ENCODE results near the gene PCDHGC3.
A peak's percentile ranks its signal among the peaks of the same experiment; 100 is the strongest.

The PCDHGC3 gene

DNA sequence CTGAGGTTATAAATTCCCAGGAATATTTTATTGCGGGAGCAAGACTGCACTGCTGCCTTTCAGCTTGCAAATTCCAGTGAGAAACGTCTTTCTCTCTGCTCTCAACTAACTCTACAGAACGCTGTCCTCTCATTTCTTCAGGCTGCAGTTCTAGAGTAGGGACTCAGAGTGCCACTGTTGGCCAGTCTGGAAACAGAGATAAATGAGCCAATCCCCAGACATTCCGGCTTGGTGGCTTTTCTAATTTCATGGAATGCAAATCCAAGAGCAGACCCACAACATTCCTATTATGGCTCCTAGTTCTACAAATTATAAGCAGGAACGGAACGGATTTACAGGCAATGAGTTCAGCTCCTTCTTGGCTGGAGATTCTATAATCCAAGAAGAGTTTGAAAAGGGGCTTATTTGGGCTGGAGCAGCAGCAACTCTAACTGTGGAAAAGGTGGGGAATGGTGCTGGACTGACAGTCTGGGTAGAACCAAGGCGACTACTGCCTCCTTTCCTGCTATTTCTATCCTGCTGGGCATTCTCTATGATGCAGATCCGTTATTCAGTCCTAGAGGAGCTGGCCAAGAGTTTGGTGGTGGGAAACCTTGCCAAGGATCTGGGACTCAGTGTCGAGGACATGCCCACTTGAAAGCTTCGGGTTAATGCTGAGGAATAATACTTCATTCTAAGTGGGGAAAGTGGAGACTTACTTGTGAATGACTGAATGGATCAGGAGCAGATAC is 36.2 kb upstream of the PCDHGC3 start:
- H3K14ac ChIP-seq (ENCODE audit: low read length), result no peak overlapping the region
- no peak overlapping the region for H3K4ac ChIP-seq (ENCODE audit: low read length)
- no peak overlapping the region for H3K27ac ChIP-seq (replicated peaks; ENCODE audit: low read length)
- H3K4me3 ChIP-seq (ENCODE audit: low read length in 2 of 2), result no peak overlapping the region
- no peak overlapping the region for H3K9ac ChIP-seq (ENCODE audit: low read depth, low read length, poor library complexity)
- H3K79me1 ChIP-seq (ENCODE audit: low read depth, low read length), result peaks cover 5% of the 10 kb centered on the region
- H2BK120ac ChIP-seq (ENCODE audit: low read depth, low read length), result no peak overlapping the region
- peaks cover 18 to 37% of the 10 kb centered on the region in 2 donors for H3K9me3 ChIP-seq (replicated peaks in 1 of 2; ENCODE audit: control insufficient read depth in 2 of 2, insufficient read depth in 1 of 2, low read depth in 1 of 2, low read length in 2 of 2)
- H2BK15ac ChIP-seq (ENCODE audit: low read length), result no peak overlapping the region
- no peak overlapping the region for H3K23ac ChIP-seq (ENCODE audit: low read depth, low read length, poor library complexity)
- H2AK5ac ChIP-seq (ENCODE audit: low read depth, low read length), result no peak overlapping the region
- no peak for DNase-seq (ENCODE audit: low spot score)
- H3K27me3 ChIP-seq (ENCODE audit: control insufficient read depth in 3 of 3, insufficient read depth in 3 of 3, low read depth in 1 of 3, low read length in 3 of 3), result no peaks in the 10 kb centered on the region
- H2BK5ac ChIP-seq (ENCODE audit: low read length), result no peak overlapping the region
- H2BK12ac ChIP-seq (ENCODE audit: low read length), result no peak overlapping the region
- WGBS, 2 donors (ENCODE audit: extremely low coverage in 2 of 2, insufficient read length in 2 of 2, insufficient replicate concordance in 1 of 2), result no CpG with 5 or more reads among the region's 10 CpGs
- no peak overlapping the region for H4K91ac ChIP-seq (ENCODE audit: low read depth, low read length, poor library complexity)
- H3K36me3 ChIP-seq (replicated peaks in 1 of 2; ENCODE audit: control insufficient read depth in 2 of 2, insufficient read depth in 2 of 2, low read length in 2 of 2), result peaks cover 10 to 17% of the 10 kb centered on the region in 2 donors
- no peak overlapping the region for H3K18ac ChIP-seq (ENCODE audit: low read length)
- H3K4me2 ChIP-seq (ENCODE audit: insufficient read depth, low read length, poor library complexity, severe bottlenecking), result no peak overlapping the region
- H2AFZ ChIP-seq (ENCODE audit: low read length), result no peak overlapping the region
- no peak overlapping the region for H4K8ac ChIP-seq (ENCODE audit: low read depth, low read length)
- no peaks in the 10 kb centered on the region for H3K4me1 ChIP-seq (ENCODE audit: control insufficient read depth in 2 of 2, insufficient read depth in 1 of 2, low read depth in 1 of 2, low read length in 2 of 2)

DNA sequence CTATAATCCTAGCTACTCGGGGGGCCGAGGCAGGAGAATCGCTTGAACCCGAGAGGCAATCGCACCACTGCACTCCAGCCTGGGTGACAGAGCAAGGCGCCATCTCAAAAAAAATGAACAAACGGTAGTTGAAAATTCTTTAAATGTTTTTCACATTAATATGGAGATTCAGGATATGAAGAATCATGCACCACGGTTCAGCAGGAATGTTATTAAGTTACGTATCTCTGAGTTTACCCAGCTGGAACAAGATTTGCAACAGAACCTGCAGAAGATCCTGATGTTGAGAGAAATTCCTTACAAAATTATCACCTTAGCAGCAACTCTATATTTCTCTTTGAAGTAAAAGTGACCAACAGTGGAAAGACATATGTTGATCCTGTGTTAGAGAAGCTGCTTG is 35.4 kb upstream of the PCDHGC3 start:
- Histone ChIP-seq H2BK5ac (ENCODE audit: low read length) (no peak overlapping the region), H2AK5ac (ENCODE audit: low read depth, low read length) (no peak overlapping the region), H2BK120ac (ENCODE audit: low read depth, low read length) (no peak overlapping the region), H3K4me2 (ENCODE audit: insufficient read depth, low read length, poor library complexity, severe bottlenecking) (no peak overlapping the region), H2BK15ac (ENCODE audit: low read length) (no peak overlapping the region), H3K36me3 (replicated peaks in 1 of 2; ENCODE audit: control insufficient read depth in 2 of 2, insufficient read depth in 2 of 2, low read length in 2 of 2) (peaks cover 10 to 17% of the 10 kb centered on the region in 2 donors), H3K9ac (ENCODE audit: low read depth, low read length, poor library complexity) (no peak overlapping the region), H3K4me3 (ENCODE audit: low read length in 2 of 2) (no peak overlapping the region), H3K27ac (replicated peaks; ENCODE audit: low read length) (no peak overlapping the region), H4K91ac (ENCODE audit: low read depth, low read length, poor library complexity) (no peak overlapping the region), H2AFZ (ENCODE audit: low read length) (no peak overlapping the region), H3K4ac (ENCODE audit: low read length) (no peak overlapping the region), H3K27me3 (ENCODE audit: control insufficient read depth in 3 of 3, insufficient read depth in 3 of 3, low read depth in 1 of 3, low read length in 3 of 3) (no peaks in the 10 kb centered on the region), H3K23ac (ENCODE audit: low read depth, low read length, poor library complexity) (no peak overlapping the region), H3K18ac (ENCODE audit: low read length) (no peak overlapping the region), H3K9me3 (replicated peaks in 1 of 2; ENCODE audit: control insufficient read depth in 2 of 2, insufficient read depth in 1 of 2, low read depth in 1 of 2, low read length in 2 of 2) (peaks cover 18 to 37% of the 10 kb centered on the region in 2 donors), H3K14ac (ENCODE audit: low read length) (no peak overlapping the region), H3K4me1 (ENCODE audit: control insufficient read depth in 2 of 2, insufficient read depth in 1 of 2, low read depth in 1 of 2, low read length in 2 of 2) (no peaks in the 10 kb centered on the region), H4K8ac (ENCODE audit: low read depth, low read length) (no peak overlapping the region), H2BK12ac (ENCODE audit: low read length) (no peak overlapping the region), H3K79me1 (ENCODE audit: low read depth, low read length) (peaks cover 5% of the 10 kb centered on the region)
- WGBS, 2 donors (ENCODE audit: extremely low coverage in 2 of 2, insufficient read length in 2 of 2, insufficient replicate concordance in 1 of 2), result no CpG with 5 or more reads among the region's 9 CpGs
- no peak for DNase-seq (ENCODE audit: low spot score)

DNA sequence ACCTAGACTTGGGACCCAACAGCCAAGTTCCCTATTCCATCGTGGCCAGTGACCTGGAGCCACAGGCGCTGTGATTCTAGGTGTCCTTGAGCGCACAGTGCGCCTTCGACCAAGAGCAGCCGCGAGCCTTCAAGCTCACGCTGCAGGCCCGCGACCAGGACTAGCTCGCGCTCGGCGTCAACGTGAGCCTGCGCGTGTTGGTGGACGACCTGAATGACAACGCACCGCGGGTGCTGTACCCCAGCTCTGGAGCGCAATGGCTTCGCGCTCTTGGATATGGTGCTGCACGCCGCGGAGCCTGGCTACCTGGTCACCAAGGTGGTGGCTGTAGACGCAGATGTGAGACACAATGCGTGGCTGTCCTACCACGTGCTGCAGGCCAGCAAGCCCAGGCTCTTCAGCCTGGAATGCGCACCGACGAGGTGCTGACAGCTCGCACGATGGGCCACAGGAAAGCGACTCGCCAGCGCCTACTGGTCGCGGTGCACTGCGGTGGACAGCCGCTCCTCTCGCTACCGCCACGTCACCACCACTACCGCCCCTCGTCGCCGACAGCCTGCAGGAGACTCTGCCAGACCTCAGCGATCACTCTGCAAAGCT is 34.1 kb upstream of the PCDHGC3 start:
- H3K36me3 ChIP-seq (replicated peaks in 1 of 2; ENCODE audit: control insufficient read depth in 2 of 2, insufficient read depth in 2 of 2, low read length in 2 of 2), result peaks cover 10 to 17% of the 10 kb centered on the region in 2 donors
- no peak overlapping the region for H3K4me2 ChIP-seq (ENCODE audit: insufficient read depth, low read length, poor library complexity, severe bottlenecking)
- no peak overlapping the region for H2BK5ac ChIP-seq (ENCODE audit: low read length)
- no peak overlapping the region for H3K9ac ChIP-seq (ENCODE audit: low read depth, low read length, poor library complexity)
- H3K27me3 ChIP-seq (ENCODE audit: control insufficient read depth in 3 of 3, insufficient read depth in 3 of 3, low read depth in 1 of 3, low read length in 3 of 3), result no peaks in the 10 kb centered on the region
- H2AK5ac ChIP-seq (ENCODE audit: low read depth, low read length), result no peak overlapping the region
- H2BK120ac ChIP-seq (ENCODE audit: low read depth, low read length), result no peak overlapping the region
- no peak overlapping the region for H2BK12ac ChIP-seq (ENCODE audit: low read length)
- no peak overlapping the region for H4K8ac ChIP-seq (ENCODE audit: low read depth, low read length)
- WGBS, 2 donors (ENCODE audit: extremely low coverage in 2 of 2, insufficient read length in 2 of 2, insufficient replicate concordance in 1 of 2), result no CpG with 5 or more reads among the region's 50 CpGs
- no peak overlapping the region for H3K18ac ChIP-seq (ENCODE audit: low read length)
- H3K79me1 ChIP-seq (ENCODE audit: low read depth, low read length), result peaks cover 5% of the 10 kb centered on the region
- H3K4me3 ChIP-seq (ENCODE audit: low read length in 2 of 2), result peak overlapping the region in 1 of 2 donors; percentile 56
- no peak overlapping the region for H4K91ac ChIP-seq (ENCODE audit: low read depth, low read length, poor library complexity)
- no peak overlapping the region for H2AFZ ChIP-seq (ENCODE audit: low read length)
- H3K4me1 ChIP-seq (ENCODE audit: control insufficient read depth in 2 of 2, insufficient read depth in 1 of 2, low read depth in 1 of 2, low read length in 2 of 2), result no peaks in the 10 kb centered on the region
- no peak for DNase-seq (ENCODE audit: low spot score)
- no peak overlapping the region for H2BK15ac ChIP-seq (ENCODE audit: low read length)
- peak overlapping the region; percentile 44 for H3K23ac ChIP-seq (ENCODE audit: low read depth, low read length, poor library complexity)
- no peak overlapping the region for H3K4ac ChIP-seq (ENCODE audit: low read length)
- H3K27ac ChIP-seq (replicated peaks; ENCODE audit: low read length), result no peak overlapping the region
- peaks cover 18 to 34% of the 10 kb centered on the region in 2 donors for H3K9me3 ChIP-seq (replicated peaks in 1 of 2; ENCODE audit: control insufficient read depth in 2 of 2, insufficient read depth in 1 of 2, low read depth in 1 of 2, low read length in 2 of 2)
- H3K14ac ChIP-seq (ENCODE audit: low read length), result no peak overlapping the region

DNA sequence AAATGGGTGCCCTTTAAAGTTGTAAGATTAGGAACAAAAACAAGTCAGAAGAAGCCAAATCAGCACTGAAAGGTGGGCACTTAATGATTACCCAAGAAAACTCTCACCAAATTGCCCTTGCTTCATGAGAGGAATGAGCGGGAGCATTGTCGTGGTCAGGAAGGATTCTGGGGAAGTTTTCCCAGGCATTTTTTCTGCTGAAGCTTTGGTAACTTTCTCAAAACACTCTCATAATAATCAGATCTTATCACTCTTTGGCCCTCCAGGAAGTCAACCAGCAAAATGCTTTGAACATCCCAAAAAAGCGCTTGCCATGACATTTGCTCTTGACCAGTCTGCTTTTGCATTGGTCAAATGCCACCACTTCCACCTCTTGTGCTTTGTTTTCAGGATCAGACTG is 10.4 kb upstream of the PCDHGC3 start:
- no CpG with 5 or more reads among the region's 3 CpGs for WGBS, 2 donors (ENCODE audit: extremely low coverage in 2 of 2, insufficient read length in 2 of 2, insufficient replicate concordance in 1 of 2)

More for the DNA sequence above, 10.4 kb upstream of the PCDHGC3 start:
- Histone ChIP-seq H2BK15ac (ENCODE audit: low read length) (no peak overlapping the region), H4K91ac (ENCODE audit: low read depth, low read length, poor library complexity) (no peak overlapping the region), H3K9me3 (replicated peaks in 1 of 2; ENCODE audit: control insufficient read depth in 2 of 2, insufficient read depth in 1 of 2, low read depth in 1 of 2, low read length in 2 of 2) (no peaks in the 10 kb centered on the region), H3K79me1 (ENCODE audit: low read depth, low read length) (no peaks in the 10 kb centered on the region), H3K14ac (ENCODE audit: low read length) (no peak overlapping the region), H2BK12ac (ENCODE audit: low read length) (no peak overlapping the region), H2AFZ (ENCODE audit: low read length) (no peak overlapping the region), H3K4me1 (ENCODE audit: control insufficient read depth in 2 of 2, insufficient read depth in 1 of 2, low read depth in 1 of 2, low read length in 2 of 2) (no peaks in the 10 kb centered on the region), H3K4me3 (ENCODE audit: low read length in 2 of 2) (no peak overlapping the region), H2BK5ac (ENCODE audit: low read length) (no peak overlapping the region), H2AK5ac (ENCODE audit: low read depth, low read length) (no peak overlapping the region), H3K36me3 (replicated peaks in 1 of 2; ENCODE audit: control insufficient read depth in 2 of 2, insufficient read depth in 2 of 2, low read length in 2 of 2) (peaks cover 0 to 6% of the 10 kb centered on the region in 2 donors), H3K9ac (ENCODE audit: low read depth, low read length, poor library complexity) (no peak overlapping the region), H3K18ac (ENCODE audit: low read length) (no peak overlapping the region), H3K23ac (ENCODE audit: low read depth, low read length, poor library complexity) (no peak overlapping the region), H2BK120ac (ENCODE audit: low read depth, low read length) (no peak overlapping the region), H3K4ac (ENCODE audit: low read length) (no peak overlapping the region), H3K27me3 (ENCODE audit: control insufficient read depth in 3 of 3, insufficient read depth in 3 of 3, low read depth in 1 of 3, low read length in 3 of 3) (no peaks in the 10 kb centered on the region), H3K27ac (replicated peaks; ENCODE audit: low read length) (no peak overlapping the region), H3K4me2 (ENCODE audit: insufficient read depth, low read length, poor library complexity, severe bottlenecking) (no peak overlapping the region), H4K8ac (ENCODE audit: low read depth, low read length) (no peak overlapping the region)
- DNase-seq (ENCODE audit: low spot score), result no peak

All from neuronal stem cell (in vitro differentiated cells).